ENCODE results near the gene ACVR1B.

DNA sequence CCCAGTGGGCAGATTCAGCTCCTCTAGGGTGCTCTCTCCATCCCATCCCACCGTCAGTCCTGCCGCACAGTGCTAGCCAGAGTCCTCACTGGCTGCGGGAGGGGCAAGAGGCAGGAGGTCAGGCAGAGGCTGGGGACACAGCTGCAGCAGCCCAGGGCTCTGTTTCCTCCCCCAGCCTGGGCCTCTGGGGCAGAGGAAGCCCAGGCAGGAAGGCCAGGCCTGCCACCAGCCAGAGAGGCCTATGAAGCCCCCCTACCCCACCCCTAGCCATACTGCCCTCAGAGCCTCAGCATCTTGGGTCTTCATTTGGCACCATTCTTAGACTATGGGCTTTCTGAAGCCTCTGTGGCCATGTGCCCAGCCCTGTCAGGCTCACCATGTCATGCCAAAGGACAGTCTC is 40.8 kb upstream of the ACVR1B start:
- TF ChIP-seq TAF1 (IDR thresholded peaks at IDR 0.05; ENCODE audit: borderline replicate concordance, insufficient read depth, low read length), result no peak
- TF ChIP-seq, protein P1, sequence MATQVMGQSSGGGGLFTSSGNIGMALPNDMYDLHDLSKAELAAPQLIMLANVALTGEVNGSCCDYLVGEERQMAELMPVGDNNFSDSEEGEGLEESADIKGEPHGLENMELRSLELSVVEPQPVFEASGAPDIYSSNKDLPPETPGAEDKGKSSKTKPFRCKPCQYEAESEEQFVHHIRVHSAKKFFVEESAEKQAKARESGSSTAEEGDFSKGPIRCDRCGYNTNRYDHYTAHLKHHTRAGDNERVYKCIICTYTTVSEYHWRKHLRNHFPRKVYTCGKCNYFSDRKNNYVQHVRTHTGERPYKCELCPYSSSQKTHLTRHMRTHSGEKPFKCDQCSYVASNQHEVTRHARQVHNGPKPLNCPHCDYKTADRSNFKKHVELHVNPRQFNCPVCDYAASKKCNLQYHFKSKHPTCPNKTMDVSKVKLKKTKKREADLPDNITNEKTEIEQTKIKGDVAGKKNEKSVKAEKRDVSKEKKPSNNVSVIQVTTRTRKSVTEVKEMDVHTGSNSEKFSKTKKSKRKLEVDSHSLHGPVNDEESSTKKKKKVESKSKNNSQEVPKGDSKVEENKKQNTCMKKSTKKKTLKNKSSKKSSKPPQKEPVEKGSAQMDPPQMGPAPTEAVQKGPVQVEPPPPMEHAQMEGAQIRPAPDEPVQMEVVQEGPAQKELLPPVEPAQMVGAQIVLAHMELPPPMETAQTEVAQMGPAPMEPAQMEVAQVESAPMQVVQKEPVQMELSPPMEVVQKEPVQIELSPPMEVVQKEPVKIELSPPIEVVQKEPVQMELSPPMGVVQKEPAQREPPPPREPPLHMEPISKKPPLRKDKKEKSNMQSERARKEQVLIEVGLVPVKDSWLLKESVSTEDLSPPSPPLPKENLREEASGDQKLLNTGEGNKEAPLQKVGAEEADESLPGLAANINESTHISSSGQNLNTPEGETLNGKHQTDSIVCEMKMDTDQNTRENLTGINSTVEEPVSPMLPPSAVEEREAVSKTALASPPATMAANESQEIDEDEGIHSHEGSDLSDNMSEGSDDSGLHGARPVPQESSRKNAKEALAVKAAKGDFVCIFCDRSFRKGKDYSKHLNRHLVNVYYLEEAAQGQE (IDR thresholded peaks at IDR 0.05; ENCODE audit: insufficient read depth in 1 of 2, low read depth in 2 of 2, low read length in 2 of 2), result no peak

Measured in PFSK-1 (cell line).